A549 (cell line): ENCODE results near the gene TAT.

Source experiments
- RAD21 ChIP-seq, 2 experiments: fragments of >200 bp in 1 of 2; sonication (Bioruptor Twin) in 1 of 2; formaldehyde crosslinking in 1 of 2; IDR thresholded peaks in 1 of 2; conservative IDR thresholded peaks in 1 of 2; 2 replicates in 1 of 2; 3 replicates in 1 of 2; pipeline ENCODE4 v1.6.1; 2012 to 2018; ENCODE audit warnings: inconsistent platforms in 1 of 2
- RCOR1 ChIP-seq: fragments of 150-350 bp; IDR thresholded peaks from 2 replicates; pipeline ENCODE4 v1.6.1; 2014; ENCODE audit warnings: antibody characterized with exemption, low read length, low read depth
- ZFP36 ChIP-seq: fragments of 450-650 bp; IDR thresholded peaks from 2 replicates; pipeline ENCODE4 v1.6.1; 2014; ENCODE audit warnings: borderline replicate concordance; ENCODE audit not compliant: partially characterized antibody
- TF ChIP-seq, protein P1 (sequence below): fragments of 150-350 bp; IDR thresholded peaks from 2 replicates; pipeline ENCODE4 v1.6.1; 2014; ENCODE audit warnings: low read depth, mild to moderate bottlenecking, low read length
- TF ChIP-seq, protein P2 (sequence below): fragments of >200 bp; sonication (Bioruptor Twin); formaldehyde crosslinking; IDR thresholded peaks from 3 replicates; pipeline ENCODE4 v1.5.1; 2016
- TF ChIP-seq, protein P3 (sequence below): fragments of 200-600 bp; sonication (generic); IDR thresholded peaks from 2 replicates; pipeline ENCODE4 v1.6.1; 2016; ENCODE audit warnings: antibody characterized with exemption, mild to moderate bottlenecking, moderate library complexity

DNA sequence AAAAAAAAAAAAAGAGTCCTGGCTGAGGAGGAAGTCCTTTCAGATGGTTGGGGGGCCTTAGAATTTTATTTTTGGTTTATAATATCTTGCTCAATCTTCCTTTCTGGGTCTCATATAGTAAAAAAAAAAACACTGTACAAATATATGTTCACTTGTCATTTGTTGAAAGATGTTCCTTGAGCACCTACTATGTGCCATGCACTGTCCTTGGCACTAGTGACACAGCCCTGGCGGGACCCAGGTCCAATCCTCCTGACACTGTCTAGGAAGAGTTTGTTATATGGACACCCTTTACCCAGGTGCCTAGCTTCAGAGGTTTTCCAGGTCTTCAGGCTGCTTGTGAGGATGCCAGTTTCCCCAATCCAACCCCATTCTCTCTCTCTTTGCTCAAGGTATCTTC, 48.6 kb downstream of the TAT start:
- TF ChIP-seq, protein P1, sequence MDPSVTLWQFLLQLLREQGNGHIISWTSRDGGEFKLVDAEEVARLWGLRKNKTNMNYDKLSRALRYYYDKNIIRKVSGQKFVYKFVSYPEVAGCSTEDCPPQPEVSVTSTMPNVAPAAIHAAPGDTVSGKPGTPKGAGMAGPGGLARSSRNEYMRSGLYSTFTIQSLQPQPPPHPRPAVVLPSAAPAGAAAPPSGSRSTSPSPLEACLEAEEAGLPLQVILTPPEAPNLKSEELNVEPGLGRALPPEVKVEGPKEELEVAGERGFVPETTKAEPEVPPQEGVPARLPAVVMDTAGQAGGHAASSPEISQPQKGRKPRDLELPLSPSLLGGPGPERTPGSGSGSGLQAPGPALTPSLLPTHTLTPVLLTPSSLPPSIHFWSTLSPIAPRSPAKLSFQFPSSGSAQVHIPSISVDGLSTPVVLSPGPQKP = no peak
- TF ChIP-seq ZFP36 (no peak), RAD21 (conservative IDR thresholded peaks at IDR 0.05 in 1 of 2, IDR thresholded peaks at IDR 0.05 in 1 of 2) (no peak), RCOR1 (no peak)
- TF ChIP-seq, protein P2, sequence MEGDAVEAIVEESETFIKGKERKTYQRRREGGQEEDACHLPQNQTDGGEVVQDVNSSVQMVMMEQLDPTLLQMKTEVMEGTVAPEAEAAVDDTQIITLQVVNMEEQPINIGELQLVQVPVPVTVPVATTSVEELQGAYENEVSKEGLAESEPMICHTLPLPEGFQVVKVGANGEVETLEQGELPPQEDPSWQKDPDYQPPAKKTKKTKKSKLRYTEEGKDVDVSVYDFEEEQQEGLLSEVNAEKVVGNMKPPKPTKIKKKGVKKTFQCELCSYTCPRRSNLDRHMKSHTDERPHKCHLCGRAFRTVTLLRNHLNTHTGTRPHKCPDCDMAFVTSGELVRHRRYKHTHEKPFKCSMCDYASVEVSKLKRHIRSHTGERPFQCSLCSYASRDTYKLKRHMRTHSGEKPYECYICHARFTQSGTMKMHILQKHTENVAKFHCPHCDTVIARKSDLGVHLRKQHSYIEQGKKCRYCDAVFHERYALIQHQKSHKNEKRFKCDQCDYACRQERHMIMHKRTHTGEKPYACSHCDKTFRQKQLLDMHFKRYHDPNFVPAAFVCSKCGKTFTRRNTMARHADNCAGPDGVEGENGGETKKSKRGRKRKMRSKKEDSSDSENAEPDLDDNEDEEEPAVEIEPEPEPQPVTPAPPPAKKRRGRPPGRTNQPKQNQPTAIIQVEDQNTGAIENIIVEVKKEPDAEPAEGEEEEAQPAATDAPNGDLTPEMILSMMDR = no peak
- TF ChIP-seq, protein P3, sequence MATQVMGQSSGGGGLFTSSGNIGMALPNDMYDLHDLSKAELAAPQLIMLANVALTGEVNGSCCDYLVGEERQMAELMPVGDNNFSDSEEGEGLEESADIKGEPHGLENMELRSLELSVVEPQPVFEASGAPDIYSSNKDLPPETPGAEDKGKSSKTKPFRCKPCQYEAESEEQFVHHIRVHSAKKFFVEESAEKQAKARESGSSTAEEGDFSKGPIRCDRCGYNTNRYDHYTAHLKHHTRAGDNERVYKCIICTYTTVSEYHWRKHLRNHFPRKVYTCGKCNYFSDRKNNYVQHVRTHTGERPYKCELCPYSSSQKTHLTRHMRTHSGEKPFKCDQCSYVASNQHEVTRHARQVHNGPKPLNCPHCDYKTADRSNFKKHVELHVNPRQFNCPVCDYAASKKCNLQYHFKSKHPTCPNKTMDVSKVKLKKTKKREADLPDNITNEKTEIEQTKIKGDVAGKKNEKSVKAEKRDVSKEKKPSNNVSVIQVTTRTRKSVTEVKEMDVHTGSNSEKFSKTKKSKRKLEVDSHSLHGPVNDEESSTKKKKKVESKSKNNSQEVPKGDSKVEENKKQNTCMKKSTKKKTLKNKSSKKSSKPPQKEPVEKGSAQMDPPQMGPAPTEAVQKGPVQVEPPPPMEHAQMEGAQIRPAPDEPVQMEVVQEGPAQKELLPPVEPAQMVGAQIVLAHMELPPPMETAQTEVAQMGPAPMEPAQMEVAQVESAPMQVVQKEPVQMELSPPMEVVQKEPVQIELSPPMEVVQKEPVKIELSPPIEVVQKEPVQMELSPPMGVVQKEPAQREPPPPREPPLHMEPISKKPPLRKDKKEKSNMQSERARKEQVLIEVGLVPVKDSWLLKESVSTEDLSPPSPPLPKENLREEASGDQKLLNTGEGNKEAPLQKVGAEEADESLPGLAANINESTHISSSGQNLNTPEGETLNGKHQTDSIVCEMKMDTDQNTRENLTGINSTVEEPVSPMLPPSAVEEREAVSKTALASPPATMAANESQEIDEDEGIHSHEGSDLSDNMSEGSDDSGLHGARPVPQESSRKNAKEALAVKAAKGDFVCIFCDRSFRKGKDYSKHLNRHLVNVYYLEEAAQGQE = no peak
